Measurements from ENCODE around the gene TEDC2.
A peak's percentile ranks its signal among the peaks of the same experiment; 100 is the strongest.

The TEDC2 gene

GRCh38 chr16:2505695-2506094, 45.8 kb downstream of the TEDC2 start:
- ChIA-PET POLR2A (ENCODE audit: low non-redundant PET) (no interaction called here), CTCF (interaction anchor here (0.6 kb wide), 1 partner anchor 43 kb away, joined by 4 read pairs; no protein-coding TSS in a partner anchor)
- DNase-seq (ENCODE audit: low spot score): no peak

GRCh38 chr16:2507052-2507659, 47.2 kb downstream of the TEDC2 start:
- CTCF ChIA-PET: no interaction called here
- POLR2A ChIA-PET (ENCODE audit: low non-redundant PET): no interaction called here
- 0 out of 2 replicates have a peak overlapping the region, but pooled peaks have one; percentile 15 for H3K27ac ChIP-seq
- TF ChIP-seq CTCF (conservative IDR thresholded peaks at IDR 0.05; ENCODE audit: low read depth): no peak
- no peak for DNase-seq (ENCODE audit: low spot score)

More at GRCh38 chr16:2505695-2506094, 45.8 kb downstream of the TEDC2 start:
- no peak overlapping the region for H3K27ac ChIP-seq
- TF ChIP-seq CTCF (conservative IDR thresholded peaks at IDR 0.05; ENCODE audit: low read depth): no peak

GRCh38 chr16:2507665-2508064, 47.8 kb downstream of the TEDC2 start:
- no peak for DNase-seq (ENCODE audit: low spot score)
- H3K27ac ChIP-seq: 0 out of 2 replicates have a peak overlapping the region, but pooled peaks have one; percentile 15
- ChIA-PET POLR2A (ENCODE audit: low non-redundant PET) (no interaction called here), CTCF (interaction anchor here (0.6 kb wide), 1 partner anchor 684 kb away, joined by 7 read pairs; no protein-coding TSS in a partner anchor)
- TF ChIP-seq CTCF (conservative IDR thresholded peaks at IDR 0.05; ENCODE audit: low read depth): no peak

GRCh38 chr16:2508722-2509400, 49.0 kb downstream of the TEDC2 start:
- CTCF ChIA-PET: interaction anchor here (0.7 kb wide), 1 partner anchor 99 kb away, joined by 4 read pairs; no protein-coding TSS in a partner anchor
- no peak for DNase-seq (ENCODE audit: low spot score)
- POLR2A ChIA-PET (ENCODE audit: low non-redundant PET): no interaction called here
- no peak for TF ChIP-seq CTCF (conservative IDR thresholded peaks at IDR 0.05; ENCODE audit: low read depth)
- H3K27ac ChIP-seq: no peak overlapping the region

GRCh38 chr16:2511128-2511800, 51.4 kb downstream of the TEDC2 start:
- ChIA-PET CTCF (interaction anchor here (3.3 kb wide), 1 partner anchor 10 kb away, joined by 14 read pairs; no protein-coding TSS in a partner anchor), POLR2A (ENCODE audit: low non-redundant PET) (interaction anchor here (0.7 kb wide), 1 partner anchor 511 kb away, joined by 5 read pairs; no protein-coding TSS in a partner anchor)
- TF ChIP-seq CTCF (conservative IDR thresholded peaks at IDR 0.05; ENCODE audit: low read depth): no peak

GRCh38 chr16:2511996-2512734, 52.3 kb downstream of the TEDC2 start:
- no peak for DNase-seq (ENCODE audit: low spot score)
- peak overlapping the region; percentile 95 for H3K27ac ChIP-seq
- POLR2A ChIA-PET (ENCODE audit: low non-redundant PET): no interaction called here
- no peak for TF ChIP-seq CTCF (conservative IDR thresholded peaks at IDR 0.05; ENCODE audit: low read depth)
- CTCF ChIA-PET: interaction anchor here (3.3 kb wide), 1 partner anchor 11 kb away, joined by 14 read pairs; no protein-coding TSS in a partner anchor

More at GRCh38 chr16:2511128-2511800, 51.4 kb downstream of the TEDC2 start:
- peak overlapping the region; percentile 95; the same call in 1 of the 2 replicates for H3K27ac ChIP-seq
- no peak for DNase-seq (ENCODE audit: low spot score)

Data from RWPE1 (cell line).